Fibroblast of lung (primary cell): Measurements from ENCODE around the gene ARID1B.

Source experiments
- EZH2 ChIP-seq: IDR thresholded peaks from 2 replicates; pipeline ENCODE4 v1.5.1; 2012; ENCODE audit warnings: low read length, control low read depth, mild to moderate bottlenecking; ENCODE audit errors: missing control alignments
- TF ChIP-seq, protein P1 (sequence below), 2 donors: IDR thresholded peaks in 1 of 2; conservative IDR thresholded peaks in 1 of 2; 1 replicate in 1 of 2; 2 replicates in 1 of 2; pipeline ENCODE4 v1.5.1; 2011 to 2012; ENCODE audit warnings: low read length in 2 of 2, control low read depth in 1 of 2, inconsistent platforms in 1 of 2, low read depth in 1 of 2, mild to moderate bottlenecking in 1 of 2

DNA sequence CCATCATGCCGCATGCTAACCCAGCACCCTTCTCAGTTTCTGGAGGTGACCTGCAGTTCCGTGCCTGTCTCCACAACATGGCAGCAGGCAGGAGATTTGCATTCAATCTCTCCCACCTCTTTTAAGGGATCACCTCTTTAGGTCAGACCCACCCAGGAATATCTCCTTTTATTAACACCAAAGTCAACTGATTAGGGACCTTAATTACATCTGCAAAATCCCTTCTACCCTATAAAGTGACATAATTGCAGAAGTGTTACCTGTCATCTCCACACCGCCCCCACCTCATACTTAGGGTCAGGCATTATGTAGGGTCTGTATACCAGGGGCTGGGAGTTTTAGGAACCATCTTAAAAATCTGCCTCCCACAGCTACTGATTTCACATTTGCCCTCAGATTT, 278.7 kb downstream of the ARID1B start:
- no peak for TF ChIP-seq EZH2
- TF ChIP-seq, protein P1, sequence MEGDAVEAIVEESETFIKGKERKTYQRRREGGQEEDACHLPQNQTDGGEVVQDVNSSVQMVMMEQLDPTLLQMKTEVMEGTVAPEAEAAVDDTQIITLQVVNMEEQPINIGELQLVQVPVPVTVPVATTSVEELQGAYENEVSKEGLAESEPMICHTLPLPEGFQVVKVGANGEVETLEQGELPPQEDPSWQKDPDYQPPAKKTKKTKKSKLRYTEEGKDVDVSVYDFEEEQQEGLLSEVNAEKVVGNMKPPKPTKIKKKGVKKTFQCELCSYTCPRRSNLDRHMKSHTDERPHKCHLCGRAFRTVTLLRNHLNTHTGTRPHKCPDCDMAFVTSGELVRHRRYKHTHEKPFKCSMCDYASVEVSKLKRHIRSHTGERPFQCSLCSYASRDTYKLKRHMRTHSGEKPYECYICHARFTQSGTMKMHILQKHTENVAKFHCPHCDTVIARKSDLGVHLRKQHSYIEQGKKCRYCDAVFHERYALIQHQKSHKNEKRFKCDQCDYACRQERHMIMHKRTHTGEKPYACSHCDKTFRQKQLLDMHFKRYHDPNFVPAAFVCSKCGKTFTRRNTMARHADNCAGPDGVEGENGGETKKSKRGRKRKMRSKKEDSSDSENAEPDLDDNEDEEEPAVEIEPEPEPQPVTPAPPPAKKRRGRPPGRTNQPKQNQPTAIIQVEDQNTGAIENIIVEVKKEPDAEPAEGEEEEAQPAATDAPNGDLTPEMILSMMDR (conservative IDR thresholded peaks at IDR 0.05 in 1 of 2, IDR thresholded peaks at IDR 0.05 in 1 of 2; ENCODE audit: low read depth in 1 of 2, low read length in 2 of 2), result no peak
